GM10266 (cell line): Measurements from ENCODE around the gene RTF1.

Experiments used
- DNase-seq: peaks from one replicate; pipeline ENCODE4 v3.0.0; 2012; ENCODE audit errors: extremely low spot score
- CTCF ChIP-seq: IDR thresholded peaks from 2 replicates; pipeline ENCODE4 v1.5.1; 2012; ENCODE audit warnings: mild to moderate bottlenecking, low read depth; ENCODE audit not compliant: control insufficient read depth, insufficient read depth; ENCODE audit errors: missing control alignments

The RTF1 gene

GRCh38 chr15:41483115-41483514 lies 66.2 kb downstream of the RTF1 start:
- DNase-seq: peak; percentile 88
- no peak for TF ChIP-seq CTCF

- no peak for TF ChIP-seq CTCF
- peak; percentile 26 for DNase-seq
These were observed 66.6 kb downstream of the RTF1 start for GRCh38 chr15:41483519-41483918.

- DNase-seq: no peak
- TF ChIP-seq CTCF: no peak
These were observed 68.2 kb downstream of the RTF1 start for GRCh38 chr15:41484937-41485625.

- DNase-seq: no peak
- no peak for TF ChIP-seq CTCF
These were observed 69.4 kb downstream of the RTF1 start for GRCh38 chr15:41486286-41486685.

GRCh38 chr15:41487381-41487780 lies 70.5 kb downstream of the RTF1 start:
- no peak for TF ChIP-seq CTCF
- DNase-seq: no peak

- TF ChIP-seq CTCF: no peak
- no peak for DNase-seq
These were observed 70.9 kb downstream of the RTF1 start for GRCh38 chr15:41487802-41488201.

GRCh38 chr15:41489641-41490040 lies 72.7 kb downstream of the RTF1 start:
- TF ChIP-seq CTCF: no peak
- no peak for DNase-seq
